HG03095 (cell line): Measurements from ENCODE around the gene TATDN3.
"Not testable (repeated sequence)": the region's sequence is repeated elsewhere in the genome, so short reads cannot be mapped to it uniquely, and the experiment has no call there.

ENCODE experiments used
- ATAC-seq: cut with Tn5 transposase; IDR thresholded peaks from one replicate; pipeline ENCODE4 v1.9.1; 2021; ENCODE audit warnings: moderate library complexity; ENCODE audit not compliant: unreplicated experiment

The TATDN3 gene

DNA sequence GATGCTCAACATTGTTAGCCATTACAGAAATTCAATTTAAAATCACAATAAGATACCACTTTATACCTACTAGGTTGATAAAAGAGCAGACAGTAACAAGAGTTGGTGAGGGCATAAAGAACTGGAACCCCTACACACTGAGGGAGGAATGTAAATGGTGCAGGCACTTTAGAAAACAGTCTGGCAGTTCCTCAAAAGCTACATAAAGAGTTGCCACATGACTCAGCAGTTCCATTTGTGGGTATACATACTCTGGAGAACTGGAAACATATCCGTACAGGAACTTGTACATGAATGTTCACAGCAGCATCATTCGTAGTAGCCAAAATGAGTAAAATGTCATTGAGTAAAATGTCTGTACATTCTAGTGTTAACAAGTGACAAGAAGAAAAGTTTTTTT lies 17.1 kb upstream of the TATDN3 start:
- ATAC-seq = no peak

- no peak for ATAC-seq
Observed at GRCh38 chr1:212775241-212775640, 16.5 kb upstream of the TATDN3 start.

DNA sequence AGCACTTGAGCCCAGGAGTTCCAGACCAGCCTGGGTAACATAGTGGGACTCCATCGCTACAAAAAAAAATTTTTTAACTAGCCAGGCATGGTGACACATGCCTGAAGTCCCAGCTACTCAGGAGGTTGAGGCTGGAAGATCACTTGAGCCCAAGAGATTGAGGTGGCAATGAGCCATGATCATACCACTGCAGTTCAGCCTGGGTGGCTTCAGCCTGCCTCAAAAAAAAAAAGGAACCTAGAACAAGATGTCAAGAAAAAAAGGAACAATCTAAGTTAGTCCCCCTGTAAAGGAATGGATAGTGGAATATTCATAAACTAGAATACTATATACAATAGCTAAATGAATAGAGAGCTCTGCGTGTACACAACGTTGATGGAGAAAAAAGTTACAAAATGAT lies 14.5 kb upstream of the TATDN3 start:
- no peak for ATAC-seq

GRCh38 chr1:212779086-212779485 lies 12.6 kb upstream of the TATDN3 start:
- not testable (repeated sequence) for ATAC-seq

- ATAC-seq = no peak
Observed at GRCh38 chr1:212780759-212781158, 10.9 kb upstream of the TATDN3 start.

DNA sequence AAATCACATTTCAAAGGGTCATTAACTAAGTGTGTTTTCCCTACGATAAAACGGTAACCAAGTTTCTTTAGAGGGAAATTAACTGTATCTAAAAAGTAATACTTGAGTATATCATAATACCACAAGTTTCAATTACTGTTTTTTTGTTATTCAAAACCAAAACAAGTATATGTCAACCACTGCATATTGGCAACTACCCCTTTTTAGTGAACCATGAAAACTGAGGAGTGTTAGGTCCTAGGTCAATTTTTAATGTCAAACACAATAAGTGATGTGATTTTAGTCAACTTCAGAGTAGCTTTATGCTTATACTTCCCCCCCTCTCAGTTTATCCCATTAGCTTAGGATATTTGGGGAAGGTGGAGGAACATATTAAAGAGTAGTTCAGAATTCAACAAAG lies 10.5 kb upstream of the TATDN3 start:
- no peak for ATAC-seq

DNA sequence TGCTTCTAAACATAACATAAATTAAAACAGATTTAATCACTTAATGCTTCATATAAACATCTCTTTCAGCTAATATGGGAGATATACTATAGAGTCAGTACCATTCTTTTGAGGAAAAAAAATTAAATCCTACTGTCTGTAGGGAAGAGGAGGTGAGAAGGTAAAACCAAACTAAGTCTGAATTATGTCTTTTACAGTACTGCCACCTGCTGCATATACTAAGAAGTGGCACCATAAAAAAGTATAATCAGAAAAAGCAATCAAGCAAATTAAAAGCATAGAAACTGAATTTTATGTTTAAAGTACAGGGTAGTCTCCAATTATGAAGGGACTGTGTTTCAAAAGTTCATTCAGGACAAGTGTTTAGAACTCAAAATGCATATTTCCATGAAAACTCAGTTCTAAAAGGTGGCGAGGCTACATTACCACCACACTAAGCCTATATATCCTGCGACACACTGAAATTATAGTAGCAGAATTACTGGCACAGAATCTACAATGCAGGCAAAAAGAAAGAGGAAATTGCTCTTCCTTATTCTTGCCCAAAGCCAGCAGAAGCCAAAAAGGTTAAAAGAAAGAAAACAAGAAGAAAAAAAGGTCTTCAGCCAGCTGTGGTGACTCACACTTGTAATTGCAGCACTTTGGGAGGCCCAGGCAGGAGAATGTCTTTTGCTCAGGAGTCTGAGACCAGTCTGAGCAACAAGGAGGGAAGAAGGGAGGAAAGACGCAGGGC lies 9.1 kb upstream of the TATDN3 start:
- no peak for ATAC-seq

- ATAC-seq = no peak
Observed at GRCh38 chr1:212783976-212784375, 7.7 kb upstream of the TATDN3 start.

GRCh38 chr1:212785871-212786270 lies 5.8 kb upstream of the TATDN3 start:
- no peak for ATAC-seq

GRCh38 chr1:212791261-212791675 lies 426 bp upstream of the TATDN3 start:
- ATAC-seq = peak; percentile 30

GRCh38 chr1:212792396-212792908 lies 758 bp downstream of the TATDN3 start:
- no peak for ATAC-seq

GRCh38 chr1:212794561-212795014 lies 2.9 kb downstream of the TATDN3 start:
- ATAC-seq = peak; percentile 81

DNA sequence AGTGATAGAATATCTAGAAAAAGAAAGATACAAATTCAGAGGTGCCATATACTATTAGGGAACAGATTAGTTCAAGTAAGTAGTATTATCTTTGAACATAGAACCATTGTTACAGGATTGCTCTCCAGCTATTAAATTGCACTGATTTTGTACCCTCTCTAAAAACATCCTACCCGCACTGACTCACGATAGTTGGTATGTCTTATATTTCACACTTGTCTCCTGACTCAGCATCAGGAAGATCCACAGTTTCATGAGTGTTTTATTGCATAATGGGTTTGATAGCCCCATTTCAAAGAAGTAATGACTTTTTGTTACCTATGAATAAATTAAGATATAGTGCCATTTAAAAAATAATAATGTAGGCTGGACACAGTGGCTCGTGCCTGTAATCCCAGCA lies 6.0 kb downstream of the TATDN3 start:
- ATAC-seq = no peak

- ATAC-seq = no peak
Observed at GRCh38 chr1:212805767-212806166, 14.1 kb downstream of the TATDN3 start.

DNA sequence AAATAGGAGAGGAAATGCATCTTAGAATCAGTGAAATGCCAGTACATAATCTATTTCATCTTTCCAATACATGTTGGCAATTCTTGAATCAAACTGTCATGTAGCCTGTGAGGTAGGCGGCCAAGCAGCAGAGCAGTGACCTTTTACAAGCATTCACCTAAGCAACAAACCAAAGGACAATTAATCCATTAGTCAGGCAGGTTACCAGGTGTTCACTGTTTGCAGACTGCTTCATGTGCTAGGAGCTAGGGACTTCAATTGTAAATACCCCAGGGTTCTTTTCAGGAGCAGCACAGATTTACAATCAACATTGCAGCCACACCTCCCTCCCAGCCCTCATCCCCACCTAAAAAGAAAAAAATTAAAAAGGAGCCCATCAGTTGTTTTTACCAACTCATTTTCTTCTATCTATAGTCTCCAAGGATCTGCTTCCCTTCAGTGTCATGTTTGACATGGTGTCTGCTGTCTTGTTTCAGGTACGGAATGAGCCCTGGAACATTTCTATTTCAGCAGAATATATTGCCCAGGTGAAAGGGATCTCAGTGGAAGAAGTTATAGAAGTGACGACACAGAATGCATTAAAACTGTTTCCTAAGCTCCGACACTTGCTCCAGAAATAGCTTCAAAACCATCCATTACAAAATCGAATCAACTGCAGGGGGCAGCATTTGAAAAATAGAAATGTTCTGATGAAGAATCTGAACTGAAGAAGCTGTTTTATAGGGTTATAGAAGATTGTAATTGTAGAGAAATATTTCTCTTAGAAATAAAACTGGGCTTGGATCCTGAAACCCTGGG lies 23.0 kb downstream of the TATDN3 start:
- ATAC-seq = no peak

- no peak for ATAC-seq
Observed at GRCh38 chr1:212816567-212817278, 25.0 kb downstream of the TATDN3 start.

DNA sequence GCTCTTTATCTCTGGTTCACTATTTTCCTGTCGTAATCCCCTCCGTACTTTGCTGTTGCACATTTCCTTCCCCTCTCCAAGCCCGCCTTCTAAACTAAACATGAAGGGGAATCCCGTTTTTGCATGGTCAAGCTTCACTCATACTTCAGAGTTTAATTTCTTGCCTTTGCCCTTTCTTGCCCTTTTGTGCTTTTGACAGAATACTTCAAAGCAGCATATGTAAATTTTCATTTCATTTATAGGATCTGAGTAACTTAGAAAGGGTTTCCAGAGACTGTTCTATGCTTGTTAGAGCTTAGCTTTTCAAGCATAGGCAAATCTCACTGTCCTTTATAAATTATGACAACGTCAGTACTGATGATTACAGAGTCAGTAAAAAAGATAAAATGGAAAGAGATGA lies 28.0 kb downstream of the TATDN3 start:
- peak; percentile 67 for ATAC-seq

GRCh38 chr1:212820969-212821368 lies 29.3 kb downstream of the TATDN3 start:
- no peak for ATAC-seq

GRCh38 chr1:212822956-212823355 lies 31.3 kb downstream of the TATDN3 start:
- ATAC-seq = no peak

- ATAC-seq = no peak
Observed at GRCh38 chr1:212824201-212824600, 32.5 kb downstream of the TATDN3 start.

GRCh38 chr1:212825798-212826452 lies 34.2 kb downstream of the TATDN3 start:
- ATAC-seq = no peak
